Measurements from ENCODE around the gene CRYAB.

DNA sequence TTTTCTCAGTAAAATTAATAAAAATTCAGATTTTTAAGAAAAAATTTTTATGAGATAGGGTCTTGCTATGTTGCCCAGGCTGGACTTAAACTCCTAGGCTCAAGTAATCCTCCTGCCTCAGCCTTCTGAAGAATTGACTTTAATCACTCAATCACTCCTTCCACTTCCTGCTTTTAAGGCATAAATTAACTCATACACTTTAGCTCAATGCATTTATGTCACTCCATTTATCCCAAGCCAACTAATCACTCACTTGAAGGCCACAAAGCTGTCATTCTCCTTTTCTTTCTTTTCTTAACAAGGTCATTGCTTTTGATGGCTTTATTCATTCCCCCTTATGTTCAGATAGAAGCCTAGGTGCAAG is 41.1 kb downstream of the CRYAB start:
- TF ChIP-seq, protein P1, sequence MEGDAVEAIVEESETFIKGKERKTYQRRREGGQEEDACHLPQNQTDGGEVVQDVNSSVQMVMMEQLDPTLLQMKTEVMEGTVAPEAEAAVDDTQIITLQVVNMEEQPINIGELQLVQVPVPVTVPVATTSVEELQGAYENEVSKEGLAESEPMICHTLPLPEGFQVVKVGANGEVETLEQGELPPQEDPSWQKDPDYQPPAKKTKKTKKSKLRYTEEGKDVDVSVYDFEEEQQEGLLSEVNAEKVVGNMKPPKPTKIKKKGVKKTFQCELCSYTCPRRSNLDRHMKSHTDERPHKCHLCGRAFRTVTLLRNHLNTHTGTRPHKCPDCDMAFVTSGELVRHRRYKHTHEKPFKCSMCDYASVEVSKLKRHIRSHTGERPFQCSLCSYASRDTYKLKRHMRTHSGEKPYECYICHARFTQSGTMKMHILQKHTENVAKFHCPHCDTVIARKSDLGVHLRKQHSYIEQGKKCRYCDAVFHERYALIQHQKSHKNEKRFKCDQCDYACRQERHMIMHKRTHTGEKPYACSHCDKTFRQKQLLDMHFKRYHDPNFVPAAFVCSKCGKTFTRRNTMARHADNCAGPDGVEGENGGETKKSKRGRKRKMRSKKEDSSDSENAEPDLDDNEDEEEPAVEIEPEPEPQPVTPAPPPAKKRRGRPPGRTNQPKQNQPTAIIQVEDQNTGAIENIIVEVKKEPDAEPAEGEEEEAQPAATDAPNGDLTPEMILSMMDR (IDR thresholded peaks at IDR 0.05; ENCODE audit: low read length) = no peak
- TF ChIP-seq EZH2 (optimal IDR thresholded peaks at IDR 0.05; ENCODE audit: low read depth, low read length) = no peak
- TF ChIP-seq EZH2phosphoT487 (IDR thresholded peaks at IDR 0.05; ENCODE audit: low read length) = no peak

Measured in MM.1S (cell line).